ENCODE results near the gene PPIF.
A peak's percentile ranks its signal among the peaks of the same experiment; 100 is the strongest.

The PPIF gene

DNA sequence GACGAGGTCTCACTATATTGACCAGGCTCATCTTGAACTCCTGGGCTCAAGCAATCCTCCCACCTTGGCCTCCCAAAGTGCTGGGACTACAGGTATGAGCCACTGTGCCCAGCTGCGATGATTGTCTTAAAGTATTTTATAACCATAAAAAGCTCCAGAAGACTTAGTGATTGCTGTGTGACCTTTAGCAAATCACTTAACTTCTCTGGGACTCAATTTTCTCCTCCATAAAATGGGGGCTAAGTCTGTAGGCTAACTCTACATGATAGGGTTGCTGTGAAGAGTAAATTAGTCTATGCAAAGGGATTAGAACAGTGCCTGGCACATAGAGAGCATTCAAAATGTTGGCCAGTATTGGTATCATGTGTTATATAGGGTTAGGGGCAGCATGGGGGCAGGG is 42.8 kb downstream of the PPIF start:
- no peak for DNase-seq

DNA sequence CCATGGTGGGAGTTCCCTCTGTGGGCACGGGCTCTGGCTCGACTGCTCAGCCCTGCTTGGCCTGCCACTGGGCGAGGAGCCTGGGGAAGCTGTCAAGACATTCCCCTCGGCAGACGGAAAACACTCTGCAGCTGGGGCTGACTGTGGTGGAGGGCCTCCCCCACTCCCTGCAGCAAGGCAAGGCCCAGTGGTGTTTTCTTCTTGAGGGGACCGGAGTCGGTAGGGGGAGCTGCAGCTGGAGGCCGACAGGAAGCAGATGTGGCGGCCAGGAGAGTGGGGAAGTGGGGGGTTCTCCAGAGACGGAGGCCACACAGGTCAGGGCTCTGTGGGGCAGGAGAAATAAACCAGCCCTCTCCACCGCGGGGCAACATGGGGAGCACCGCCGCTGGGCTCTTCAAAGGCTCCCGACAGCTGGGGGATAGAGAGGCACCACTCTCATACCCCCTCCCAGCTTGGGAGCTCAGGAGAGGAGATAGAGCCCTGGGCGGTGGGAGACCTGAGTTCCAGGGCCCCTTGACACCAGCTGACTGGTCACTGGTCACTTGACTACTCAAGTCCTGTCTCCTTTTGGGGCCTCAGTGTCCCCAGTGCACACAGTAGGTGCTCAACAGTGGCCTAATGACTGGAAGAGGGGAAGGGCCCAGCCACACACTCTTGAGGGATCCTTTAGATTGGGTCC is 43.4 kb downstream of the PPIF start:
- DNase-seq = no peak

DNA sequence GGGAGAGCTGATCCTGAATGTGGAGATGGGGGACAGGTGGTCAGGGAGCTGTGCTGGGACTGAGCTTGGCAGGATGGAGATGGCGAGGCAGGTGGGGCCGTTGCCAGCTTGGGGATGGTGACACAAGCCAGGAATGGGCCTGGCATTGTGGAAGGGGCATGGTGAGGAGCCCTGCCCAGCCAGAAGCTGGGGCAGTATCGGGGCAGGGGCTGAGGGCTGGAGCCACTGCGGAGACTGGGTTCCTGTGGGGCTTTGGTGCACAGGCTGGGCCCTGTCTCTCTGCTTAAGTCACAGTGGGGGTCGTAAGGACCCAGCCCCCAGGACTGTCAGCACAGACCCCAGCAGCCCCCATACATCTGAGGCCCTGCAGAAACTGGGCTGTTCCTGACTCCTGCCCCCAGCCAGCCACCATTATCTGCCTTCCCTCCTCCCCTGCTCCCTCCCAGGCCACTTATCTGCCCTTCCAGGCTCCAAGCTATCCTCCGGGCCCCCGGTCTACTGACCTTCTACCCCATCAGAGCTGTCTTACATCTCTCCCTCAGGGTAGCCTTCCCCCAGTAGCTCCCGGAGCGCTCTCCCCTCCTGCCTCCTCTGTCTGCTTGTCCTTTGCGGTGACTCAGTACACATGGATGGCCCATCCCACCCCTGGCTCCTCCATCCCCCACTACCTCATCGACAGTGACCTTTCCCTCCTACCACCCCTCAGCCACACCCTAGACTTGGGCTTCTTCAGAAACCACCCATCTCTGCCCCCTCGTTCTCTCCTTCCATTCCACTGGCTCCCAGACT is 44.2 kb downstream of the PPIF start:
- no peak for DNase-seq

DNA sequence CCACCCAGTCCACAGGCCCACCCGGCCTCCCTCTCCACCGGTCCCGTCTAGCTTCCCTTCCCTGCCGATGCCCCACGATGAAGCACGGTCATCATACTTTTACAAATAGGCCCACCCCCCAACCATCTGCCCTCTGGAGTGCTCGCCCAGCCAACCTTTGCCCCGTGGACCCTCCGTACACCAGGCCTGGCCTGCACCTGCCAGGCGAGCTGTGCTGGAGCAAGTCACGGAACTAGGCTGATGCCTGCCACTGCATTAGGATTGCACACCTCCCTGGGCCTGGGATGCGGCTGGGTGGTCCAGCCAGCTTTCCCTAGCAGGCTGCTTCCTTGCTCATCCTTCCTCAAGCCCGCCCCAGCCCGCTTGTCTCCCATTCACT is 44.7 kb downstream of the PPIF start:
- no peak for DNase-seq

DNA sequence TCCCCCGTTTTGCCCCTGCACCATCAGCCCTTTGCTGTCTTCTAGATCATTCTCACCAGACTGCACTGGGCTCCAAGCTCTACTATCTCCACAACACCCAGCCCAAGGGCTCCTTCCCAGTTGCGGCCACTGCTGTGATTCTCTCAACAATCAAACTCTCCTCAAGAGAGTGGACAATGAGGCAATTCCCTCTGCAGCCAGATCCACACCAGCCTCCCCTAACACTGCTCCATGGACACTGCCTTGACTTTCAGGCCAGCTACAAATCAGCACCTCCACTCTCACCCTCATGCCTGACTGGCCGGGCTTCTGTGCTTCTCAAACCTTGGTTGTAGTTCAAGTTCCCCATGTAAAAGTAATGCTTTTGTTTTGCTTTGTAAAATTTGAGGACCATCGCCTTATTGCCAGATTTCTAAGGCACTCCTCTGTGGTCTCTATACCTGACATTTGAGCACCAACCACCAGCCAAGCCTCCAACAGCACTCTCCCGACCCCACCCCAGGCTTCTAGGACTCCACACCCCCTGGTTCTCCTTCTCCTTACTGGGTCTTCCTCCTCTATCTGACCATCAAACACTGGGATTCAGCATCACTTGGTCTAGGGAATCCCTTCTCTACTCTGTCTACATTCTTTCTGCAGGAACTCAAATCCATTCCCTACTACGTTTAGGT is 45.4 kb downstream of the PPIF start:
- no peak for DNase-seq

DNA sequence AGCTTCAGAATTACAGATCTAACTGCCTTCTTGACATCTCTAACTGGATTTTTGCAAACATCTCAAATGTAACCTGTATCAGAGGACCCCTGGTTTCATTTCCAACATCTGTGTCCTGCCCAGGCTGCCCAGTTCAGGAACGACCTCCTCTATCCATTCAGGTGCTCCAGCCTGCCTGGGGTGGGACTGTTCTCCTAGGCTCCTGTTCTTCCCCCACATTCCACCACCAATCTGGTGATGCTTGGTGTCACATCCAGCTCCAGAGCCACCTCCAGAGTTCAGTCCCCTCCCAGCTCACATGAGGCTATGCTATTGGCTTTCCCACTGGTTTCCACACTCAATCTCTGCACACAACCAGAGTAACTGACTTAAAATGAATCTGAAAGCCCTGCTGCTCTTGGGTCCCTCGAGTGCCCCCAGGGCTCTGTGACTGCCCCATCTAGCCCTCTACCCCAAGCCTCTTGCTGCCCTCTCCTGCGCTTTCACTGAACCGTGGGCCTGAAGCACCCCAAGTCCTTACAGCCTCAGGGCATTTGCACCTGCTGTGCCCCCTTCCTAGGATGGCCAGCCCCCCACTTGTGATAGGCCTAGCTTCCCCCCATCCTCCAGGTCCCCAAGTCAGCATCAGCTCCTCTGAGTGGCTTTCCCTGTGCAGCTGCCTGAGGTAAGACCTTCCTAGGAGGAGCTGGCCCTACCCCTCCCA is 46.1 kb downstream of the PPIF start:
- no peak for DNase-seq

DNA sequence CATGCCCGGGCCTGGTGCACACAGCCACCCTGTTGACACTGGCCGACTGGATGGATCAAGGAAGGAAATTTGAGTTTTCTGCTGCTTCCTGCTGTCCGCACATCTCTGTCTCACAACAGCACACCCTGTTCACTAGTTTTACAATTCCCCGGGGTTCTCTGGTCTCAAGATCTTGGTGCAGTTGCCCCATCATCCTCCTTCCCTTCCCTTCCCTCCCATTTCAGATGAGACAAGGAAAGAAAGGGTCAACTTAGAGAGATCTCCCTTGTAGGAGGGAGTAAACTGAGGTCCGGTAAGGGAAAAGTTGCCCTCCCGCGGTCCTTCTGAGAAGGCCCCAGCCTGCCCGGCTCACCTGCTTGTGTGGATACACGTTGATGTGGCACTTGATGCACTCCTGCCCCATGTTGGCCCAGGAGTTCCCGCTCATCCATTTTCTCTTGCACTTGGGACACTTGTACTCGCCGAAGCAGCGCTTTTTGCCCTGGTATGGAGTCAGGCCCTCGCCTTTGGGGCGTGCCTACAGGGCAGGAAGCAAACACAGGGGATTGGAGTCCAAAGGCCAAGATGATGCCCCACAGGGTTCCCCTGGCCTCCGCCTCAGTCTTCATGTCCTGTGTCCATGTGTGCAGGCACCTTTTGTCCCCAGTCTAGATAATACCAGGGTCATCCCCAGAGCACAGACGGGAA is 46.8 kb downstream of the PPIF start:
- no peak for DNase-seq

DNA sequence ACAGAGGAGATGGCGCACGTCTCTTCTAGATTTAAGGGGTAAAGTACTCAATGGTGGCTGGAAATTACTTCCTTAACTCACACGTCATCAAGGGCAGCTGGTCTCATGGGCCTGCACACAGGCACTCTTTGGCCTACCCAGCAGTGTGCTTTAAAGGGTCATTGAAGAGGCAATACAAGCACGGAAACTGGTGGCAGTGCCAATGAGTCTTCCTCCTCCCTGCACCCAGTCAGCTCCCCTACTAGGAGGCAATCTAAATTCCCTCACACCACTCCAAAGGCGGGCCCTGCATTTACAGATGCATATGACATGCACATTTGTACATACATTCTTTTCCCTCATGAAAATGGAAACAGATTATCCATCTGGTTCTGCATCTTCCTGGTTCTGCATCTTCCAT is 47.4 kb downstream of the PPIF start:
- no peak for DNase-seq

DNA sequence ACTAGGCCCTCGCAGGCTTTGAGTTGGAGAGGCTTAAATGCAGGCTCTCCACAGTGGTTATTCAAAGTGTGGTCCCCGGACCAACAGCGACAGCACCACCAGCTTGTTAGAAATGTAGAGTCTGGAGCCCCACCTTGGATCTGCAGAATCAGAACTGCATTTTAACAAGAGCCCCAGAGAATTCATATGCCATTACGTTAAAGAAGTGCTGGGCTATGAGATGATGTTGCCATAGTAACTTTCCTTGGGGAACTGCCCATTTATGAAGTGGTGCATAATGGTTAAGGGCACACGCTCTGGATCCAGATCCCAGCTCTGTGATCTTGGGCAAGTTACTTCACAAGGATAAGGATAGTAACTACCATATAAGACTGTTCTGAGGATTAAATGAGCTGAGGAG is 49.3 kb downstream of the PPIF start:
- peak; percentile 3 for DNase-seq

DNA sequence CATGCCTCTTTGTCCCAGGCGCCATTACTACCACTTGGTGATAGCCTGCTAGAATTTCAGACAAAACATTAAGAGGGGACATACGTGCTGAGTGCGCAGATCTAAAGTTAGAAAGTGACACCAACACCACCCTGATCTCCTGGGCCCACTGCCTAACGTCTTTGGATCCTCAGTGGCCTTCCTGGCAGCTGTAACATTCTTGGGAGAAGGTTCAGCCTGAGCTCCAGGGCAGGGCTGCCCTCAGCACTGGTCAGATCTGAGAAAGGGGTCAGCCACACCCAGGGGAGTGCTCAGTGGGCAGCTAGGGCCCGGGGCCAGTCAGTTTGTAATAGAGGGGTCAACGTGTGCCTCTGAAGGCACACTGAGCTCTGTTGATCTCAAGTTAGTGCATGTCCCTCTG is 49.8 kb downstream of the PPIF start:
- no peak for DNase-seq

DNA sequence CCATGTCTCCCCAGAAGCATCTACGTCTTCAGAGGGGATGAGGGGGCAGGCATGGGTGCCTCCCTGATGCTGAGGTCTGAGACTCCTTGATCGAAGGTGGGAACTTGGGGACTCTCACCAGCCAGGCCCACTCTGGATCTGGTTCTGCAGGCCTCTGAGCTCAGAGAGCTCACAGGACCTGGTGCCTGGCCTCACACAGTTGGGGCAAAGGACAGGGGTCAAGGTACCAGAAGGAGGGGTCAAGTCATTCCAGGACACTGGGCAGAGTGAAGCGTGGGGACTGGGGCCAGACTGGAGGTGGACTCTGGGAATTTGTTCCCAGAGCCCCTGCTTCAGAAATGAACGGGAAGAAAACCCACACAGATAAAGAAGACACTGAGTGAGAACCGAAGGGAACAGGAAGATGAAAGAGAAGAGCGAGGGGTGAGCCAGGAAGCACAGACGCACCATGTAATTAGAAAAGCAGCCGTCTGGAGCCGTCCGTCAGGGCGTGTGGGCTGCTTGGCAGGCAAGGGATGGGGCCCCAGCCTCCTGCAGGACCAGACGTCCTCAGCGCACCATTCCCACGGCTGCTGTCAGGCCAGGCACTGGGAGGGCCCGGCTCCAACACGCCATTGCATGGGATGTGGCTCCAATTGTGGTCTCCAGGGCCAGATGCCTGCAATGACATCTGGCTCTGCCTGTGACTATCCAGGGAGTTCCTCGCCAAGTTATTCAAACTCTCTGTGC is 50.5 kb downstream of the PPIF start:
- DNase-seq = no peak

DNA sequence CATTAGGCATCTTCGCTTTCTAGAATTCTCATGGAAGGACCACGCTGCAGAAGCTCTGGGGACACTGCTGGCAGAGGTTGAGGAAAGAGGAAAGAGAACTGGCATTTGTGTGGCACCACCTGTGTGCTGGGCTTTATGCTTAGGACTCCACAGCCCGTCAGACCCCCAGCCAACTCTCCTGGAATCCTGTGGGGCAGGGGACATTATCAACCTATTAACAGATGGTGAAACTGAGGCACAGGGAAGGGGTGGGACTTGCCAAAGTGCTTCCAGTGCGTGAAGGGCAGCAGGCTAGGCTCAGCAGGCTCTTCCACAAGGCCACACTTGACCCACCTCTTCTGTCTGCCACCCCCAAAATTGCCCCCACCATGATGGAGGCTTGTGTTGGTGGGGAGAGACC is 51.4 kb downstream of the PPIF start:
- no peak for DNase-seq

DNA sequence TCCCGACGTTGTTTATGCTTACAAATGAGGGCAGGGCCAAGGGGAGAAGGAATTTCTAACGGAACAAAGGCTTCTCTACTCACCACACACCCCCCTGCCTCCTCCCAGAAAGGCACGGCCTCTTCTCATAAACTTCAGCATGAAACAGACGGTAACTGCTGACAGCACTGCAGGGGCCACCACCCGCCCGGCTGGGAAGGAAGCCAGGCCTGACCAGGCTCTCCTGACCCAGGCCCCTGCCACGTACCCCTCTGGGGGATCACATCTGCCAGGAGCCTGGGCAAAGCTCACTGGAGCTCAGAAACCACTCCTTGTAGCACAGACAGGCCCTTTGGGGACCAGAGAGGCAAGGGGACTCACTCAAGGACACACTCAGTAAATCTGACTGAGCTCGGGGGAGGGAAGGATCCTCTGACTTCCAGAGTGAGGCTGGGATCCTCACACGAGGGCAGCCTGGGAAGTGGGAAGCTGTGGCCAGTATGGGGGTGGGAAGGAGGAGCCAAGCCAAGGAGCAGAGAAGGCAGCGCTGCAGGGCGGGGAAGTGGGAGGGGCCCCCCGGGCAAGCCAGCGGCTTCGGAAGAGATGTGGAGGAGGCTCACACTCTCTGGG is 52.1 kb downstream of the PPIF start:
- DNase-seq = no peak

DNA sequence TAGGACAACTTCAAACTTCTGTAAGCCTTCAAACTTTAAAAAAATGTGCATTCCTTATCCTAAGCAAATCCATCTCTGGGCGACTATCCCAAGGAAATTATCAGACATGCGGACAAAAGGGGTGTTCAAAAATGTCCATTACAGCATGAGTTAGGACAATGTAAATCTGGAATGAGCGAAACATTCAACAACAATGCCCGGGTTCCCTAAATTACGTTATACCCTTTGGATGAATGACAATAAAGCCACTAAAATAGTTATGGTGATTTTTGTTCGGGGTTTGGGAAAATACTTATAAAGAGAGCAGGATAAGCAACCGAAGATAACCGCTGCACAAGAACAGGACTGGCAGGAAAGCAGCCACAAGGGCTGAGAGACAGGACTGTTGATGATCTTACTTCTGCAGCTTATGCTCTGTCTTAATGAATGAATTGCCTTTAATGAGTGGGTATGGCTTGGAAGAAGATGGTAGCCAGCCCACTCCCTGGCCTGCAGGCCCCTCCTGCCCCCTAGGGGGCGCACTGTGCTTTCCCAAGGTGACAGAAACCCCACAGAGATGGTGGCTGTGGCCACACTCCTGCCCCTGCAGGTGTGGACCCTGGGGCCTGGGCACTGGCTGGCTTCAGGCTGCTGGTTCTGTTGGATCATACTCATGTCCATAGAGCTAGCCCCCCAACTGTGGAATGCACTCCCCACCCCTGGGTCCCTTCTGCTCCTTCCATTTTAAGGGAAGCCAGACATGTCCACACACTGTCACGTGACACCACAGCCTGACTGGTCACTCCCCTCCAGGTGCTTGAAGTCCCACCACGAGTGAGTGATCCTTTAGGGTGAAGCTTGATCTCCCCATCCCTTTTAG is 53.1 kb downstream of the PPIF start:
- DNase-seq = peak; percentile 1

DNA sequence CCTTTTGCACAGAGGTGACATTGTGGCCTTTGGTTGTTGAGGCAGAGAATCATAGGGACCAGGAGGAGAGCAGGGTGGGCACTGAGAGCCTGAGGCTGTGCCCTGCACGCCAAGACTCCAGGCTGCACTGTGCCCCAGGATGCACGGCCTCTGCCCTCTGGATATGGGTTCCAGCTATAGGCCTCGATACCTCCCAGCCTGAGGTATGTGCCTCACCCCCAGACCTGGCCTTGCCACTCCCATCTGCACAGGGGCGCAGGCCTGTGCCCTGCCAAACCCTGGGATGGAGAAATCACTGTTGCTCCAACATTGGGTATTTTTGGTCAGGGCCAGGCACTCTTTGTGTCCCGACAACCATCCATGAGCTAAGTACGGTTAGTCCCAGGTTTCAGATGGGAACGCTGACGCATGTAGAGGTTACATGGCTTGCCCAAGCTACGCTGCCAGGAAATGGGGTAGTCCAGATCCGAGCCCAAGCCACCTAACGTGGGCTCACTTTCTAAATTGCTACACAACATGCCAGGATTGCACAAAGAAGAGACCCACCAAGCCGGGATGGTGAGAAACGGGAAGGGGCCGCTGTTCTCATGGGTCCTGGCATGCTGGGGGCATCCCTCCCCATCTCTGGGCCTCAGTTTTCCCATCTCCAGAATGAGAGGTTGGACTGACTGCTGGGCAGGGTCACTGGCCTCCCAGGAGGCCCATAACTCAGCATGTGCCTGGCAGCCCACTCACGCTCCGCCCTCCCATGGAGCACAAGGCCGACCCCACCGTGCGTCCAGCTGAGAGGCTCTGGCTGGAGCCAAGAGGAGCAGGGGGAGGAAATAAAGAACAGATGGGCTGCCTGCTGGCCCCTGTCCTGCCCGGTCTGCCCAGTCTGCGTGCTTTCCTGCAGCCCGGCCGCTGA is 54.0 kb downstream of the PPIF start:
- no peak for DNase-seq

DNA sequence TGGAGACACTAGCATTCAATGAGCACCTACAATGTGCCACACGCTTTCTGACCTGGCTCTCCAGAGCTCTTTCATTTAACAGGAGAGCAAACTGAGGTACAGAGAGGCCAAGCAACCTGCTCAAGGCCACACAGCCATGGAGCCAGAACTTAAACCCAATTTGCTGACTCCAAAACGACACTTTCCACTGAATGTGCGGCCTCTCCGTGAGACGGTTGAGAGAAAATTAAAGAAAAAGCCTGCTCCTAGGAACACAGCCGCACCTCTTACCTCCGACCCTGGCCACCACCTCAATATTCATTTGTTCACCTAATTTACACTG is 55.3 kb downstream of the PPIF start:
- no peak for DNase-seq

DNA sequence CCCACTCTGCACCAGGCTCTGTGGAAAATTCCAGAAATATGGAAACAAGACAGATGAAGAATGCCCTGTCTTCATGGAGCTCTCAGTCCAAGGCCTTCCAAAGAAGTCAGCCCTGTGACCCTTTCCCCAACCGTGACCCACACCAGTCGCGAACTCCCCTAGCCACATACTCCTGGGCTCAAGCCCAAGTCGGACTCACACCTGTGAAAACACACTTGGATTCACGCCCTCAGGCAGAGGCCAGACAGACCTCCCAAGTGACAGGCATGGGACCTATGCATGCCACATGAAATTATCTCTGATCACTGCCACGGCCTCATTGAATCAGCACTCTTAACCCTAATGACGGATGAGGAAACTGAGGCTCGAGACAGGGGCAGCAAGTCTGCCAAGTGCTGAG is 55.7 kb downstream of the PPIF start:
- no peak for DNase-seq

DNA sequence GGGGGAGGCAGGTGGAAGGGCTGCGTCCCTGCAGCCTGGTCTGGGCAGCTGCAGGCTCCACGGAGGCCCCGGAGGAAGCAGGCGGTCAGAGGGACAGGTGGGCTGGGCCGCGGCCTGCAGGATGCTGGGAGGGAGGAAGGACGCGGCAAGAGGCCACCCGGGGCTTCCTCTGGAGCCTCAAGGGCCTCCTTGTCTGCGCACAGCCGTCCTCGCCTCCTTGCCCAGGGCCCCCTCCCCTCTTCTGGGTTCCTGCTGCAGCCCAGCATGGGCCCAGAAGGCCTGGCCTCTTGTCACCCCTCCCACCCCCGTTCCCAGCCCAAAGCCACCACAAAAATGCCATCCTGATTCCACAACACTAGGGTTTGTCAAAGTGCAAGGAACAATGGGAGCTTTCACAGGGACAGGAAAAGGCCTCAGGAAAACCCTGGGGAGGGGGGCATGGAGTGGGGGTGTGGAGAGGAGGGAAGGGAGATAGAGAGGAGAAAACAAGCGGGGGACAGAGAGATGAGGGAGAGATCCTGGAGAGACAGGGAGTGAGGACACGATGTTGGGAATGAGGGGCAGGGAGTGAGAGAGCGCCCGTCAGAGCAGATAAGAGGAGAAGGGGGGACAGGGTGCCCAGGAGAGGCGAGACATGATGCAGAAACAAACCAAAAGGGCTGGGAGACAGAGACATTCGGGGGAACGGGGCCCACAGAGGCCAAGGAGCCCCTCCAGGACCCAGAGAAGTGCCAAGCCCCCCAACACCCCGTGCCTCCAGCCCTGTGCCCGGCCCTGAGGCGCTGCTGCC is 56.4 kb downstream of the PPIF start:
- DNase-seq = no peak

DNA sequence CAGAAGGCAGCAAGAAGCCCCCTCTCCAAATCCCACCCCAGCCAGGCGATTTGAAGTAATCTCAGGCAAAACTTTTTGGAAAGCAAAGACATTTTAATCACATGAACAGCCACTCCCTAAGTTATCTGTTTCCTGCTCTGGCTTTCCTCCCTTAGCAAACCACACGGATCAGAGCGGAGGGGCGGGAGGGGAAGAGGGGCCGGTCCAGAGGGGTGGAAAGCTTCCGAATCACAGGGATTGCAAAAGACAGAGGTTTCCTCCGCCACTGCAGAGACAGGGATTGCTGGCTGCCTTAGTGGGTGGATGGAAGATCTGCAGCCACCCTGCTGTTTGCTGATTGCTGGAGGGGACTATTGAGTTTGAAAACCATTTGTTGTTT is 57.0 kb downstream of the PPIF start:
- DNase-seq = no peak
